CD4-positive, alpha-beta T cell treated with Interleukin-15 for 1 hour (primary cell): Measurements from ENCODE around the gene RPA4.
"Not testable (repeated sequence)": the region's sequence is repeated elsewhere in the genome, so short reads cannot be mapped to it uniquely, and the experiment has no call there.

ENCODE experiments used
- DNase-seq: peaks from one replicate; pipeline ENCODE4 v3.0.0-alpha.2; 2020

The RPA4 gene, protein sequence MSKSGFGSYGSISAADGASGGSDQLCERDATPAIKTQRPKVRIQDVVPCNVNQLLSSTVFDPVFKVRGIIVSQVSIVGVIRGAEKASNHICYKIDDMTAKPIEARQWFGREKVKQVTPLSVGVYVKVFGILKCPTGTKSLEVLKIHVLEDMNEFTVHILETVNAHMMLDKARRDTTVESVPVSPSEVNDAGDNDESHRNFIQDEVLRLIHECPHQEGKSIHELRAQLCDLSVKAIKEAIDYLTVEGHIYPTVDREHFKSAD

DNA sequence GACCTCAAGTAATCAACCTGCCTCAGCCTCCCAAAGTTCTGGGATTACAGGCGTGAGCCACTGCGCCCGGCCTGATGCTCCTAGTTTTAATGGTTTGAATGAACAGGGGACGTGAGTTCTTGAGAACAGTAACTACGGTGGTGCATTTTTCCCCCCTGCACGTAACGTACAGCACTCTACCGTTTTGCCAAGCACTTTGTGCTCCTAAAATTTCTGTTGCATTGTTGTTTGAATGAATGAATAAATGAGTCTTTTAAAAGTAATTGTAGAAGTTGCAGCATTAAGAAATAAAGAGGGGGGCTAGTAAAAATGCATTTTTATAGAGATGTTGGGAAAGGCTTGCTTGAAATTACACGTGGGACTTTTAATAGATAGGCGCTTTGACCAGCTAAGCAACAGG is at the start of gene RPA4:
TSS of gene RPA4 (plus strand) at position 301 of the 400 bp plus-strand sequence. CDS start 403 bp downstream, outside the sequence.
- no peak for DNase-seq

DNA sequence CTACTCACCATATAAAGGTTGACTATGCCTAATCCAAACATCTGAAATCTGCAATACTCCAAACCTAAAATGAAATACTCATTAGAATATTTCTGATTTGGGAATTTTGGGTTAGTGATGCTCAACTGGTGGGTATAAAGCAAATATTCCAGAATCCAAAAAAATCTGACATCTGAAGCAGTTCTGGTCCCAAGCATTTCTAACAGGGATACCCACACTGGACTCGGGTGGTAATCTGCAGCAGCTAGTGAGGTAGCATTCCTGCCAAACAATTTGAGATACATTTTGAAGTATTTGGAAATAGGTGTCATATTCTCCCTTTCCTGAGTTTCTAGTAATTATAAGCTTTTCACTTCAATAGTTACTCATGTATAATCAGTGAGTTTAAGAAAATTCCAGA is 49.6 kb upstream of the RPA4 start:
- DNase-seq: no peak

DNA sequence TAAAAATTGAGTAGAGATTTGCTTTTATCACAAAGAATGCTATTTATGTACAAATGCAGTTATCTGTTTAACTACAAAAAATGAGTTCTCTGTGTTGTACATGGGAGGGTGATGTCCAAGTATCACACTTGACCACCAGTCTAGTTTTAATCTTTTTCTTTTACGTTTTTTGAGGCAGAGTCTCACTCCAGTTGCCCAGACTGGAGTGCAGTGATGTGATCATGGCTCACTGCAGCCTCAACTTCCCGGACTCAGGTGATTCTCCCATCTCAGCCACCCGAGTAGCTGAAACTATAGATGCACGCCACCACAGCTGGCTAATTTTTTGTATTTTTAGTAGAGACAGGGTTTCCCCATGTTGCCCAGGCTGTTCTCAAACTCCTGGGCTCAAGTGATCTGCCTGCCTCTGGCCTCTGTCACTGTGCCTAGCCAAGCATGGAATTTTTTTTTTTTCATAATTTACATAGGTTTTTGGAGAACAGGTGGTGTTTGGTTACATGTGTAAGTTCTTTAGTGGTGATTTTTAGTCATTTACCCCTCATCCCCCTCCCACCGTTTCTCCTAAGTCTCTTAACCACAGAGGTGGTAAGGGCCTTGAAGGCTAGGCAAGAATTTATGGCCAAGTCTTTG is 47.9 kb upstream of the RPA4 start:
- no peak for DNase-seq

DNA sequence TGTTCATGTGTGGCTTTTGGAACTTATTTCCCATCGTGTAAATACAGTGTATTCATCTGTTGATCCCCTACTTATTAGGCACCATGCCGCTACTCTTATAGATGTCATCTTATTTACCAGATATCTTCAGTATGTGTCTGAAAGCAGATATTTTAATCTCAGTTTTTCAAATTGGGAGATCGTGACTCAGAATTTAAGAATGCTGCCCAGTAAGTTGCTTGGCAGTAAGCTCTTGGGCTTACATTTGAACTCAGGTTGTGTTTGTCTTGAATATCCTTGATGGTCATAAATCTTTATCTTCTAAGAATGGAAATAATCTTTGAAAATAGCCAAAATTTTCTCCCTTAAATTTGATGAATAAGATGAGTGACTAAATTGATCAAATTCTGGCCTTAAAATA is 45.9 kb upstream of the RPA4 start:
- DNase-seq: no peak

DNA sequence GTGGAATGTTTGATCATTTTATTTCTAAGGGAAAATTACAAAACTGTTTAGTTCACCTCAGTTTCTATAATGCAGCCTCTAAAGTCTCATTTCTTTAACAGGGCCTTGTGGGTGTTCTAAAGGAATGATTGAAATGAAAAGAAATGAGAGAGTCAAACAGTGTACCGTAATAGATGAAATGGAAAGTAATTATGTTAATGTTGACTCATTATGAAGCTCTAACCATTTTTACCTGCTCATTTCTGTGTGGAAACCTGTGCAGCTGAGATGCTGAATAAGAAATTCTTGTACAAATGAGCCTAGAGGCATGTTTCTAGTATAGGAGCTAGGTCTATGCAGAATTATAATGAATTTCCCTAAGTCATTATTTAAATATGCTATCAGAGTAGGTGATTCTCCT is 45.2 kb upstream of the RPA4 start:
- DNase-seq: no peak

DNA sequence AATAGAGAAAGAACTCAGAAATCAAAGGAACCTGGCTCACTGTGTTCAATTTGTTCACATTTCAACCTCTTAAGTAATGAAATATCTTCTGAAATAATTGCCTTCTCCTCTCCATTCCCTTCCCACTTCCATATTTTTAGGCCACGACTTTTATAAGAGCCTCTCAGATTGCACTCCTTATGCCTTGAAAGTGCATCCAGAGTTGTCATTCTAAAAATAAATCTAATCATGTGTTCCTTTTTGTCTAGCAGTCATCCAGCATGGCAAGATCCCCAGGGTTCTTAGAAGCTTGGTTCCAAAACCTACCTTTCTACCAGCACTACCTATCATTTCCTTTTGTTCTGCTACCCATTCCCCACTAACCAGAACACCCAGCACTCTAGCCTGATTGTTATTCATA is 42.4 kb upstream of the RPA4 start:
- DNase-seq: no peak

DNA sequence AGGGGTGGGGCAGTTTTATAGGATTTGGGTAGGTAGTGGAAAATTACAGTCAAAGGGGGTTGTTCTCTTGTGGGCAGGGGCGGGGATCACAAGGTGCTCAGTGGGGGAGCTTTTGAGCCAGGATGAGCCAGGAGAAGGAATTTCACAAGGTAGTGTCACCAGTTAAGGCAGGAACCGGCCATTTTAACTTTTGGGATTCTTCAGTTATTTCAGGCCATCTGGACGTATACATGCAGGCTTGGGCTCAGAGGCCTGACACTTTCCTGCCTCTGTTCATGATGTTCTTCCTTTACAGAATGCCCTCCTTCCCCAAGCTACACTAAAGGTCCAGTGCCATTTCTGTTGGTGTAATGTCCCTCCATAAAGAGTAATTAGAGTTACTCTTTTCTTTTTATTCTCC is 41.8 kb upstream of the RPA4 start:
- not testable (repeated sequence) for DNase-seq

DNA sequence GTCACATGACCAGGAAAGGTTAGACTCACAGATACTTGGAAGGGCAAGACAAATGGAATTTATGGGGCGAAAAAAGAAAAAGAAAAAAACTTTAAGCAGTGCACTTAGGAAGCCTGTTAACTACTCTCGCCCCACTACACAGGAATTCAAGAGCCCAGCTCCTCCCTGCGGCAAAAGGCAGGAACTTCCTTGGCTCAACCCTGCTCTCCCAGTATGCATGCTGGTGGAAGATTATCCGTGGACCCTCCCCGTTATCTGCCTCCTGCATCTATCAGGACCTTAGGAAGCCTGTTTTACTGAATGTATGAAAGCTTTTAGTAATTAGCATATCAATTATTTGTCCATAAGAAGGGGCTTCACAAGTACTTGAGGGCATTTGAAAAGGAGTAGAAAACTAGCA is 40.1 kb upstream of the RPA4 start:
- no peak for DNase-seq

DNA sequence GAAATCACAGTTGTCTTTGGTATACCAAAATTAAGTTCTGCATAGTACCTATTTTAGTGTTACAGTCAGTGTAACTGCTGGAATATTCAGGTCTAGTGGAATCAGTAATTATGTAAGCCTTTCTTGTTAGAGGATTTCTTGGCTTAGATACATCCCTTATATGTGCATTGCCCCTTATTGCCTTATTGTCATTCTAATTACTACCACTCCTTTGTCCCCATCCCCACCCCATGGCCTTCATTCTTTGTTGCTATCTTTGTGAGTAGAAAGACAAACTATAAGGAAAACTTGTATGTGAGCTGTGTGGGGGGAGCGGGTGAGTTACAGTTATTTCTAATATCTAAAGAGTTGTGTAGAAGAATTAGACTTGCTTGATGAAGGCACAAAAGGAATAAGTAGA is 36.9 kb upstream of the RPA4 start:
- DNase-seq: no peak

DNA sequence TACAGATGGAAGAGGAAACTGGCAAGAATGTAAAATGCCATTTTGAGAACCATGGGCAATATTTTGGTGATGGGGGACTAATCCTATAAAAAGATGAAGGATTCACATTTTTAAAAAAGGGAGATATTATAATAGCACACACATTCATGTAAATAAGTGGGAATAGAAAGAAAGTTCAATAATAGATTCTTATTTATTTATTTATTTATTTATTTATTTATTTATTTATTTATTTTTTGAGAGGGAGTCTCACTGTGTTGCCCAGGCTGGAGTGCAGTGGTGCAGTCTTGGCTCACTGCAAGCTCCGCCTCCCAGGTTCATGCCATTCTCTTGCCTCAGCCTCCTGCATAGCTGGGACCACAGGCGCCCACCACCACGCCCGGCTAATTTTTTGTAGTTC is 24.3 kb upstream of the RPA4 start:
- not testable (repeated sequence) for DNase-seq

DNA sequence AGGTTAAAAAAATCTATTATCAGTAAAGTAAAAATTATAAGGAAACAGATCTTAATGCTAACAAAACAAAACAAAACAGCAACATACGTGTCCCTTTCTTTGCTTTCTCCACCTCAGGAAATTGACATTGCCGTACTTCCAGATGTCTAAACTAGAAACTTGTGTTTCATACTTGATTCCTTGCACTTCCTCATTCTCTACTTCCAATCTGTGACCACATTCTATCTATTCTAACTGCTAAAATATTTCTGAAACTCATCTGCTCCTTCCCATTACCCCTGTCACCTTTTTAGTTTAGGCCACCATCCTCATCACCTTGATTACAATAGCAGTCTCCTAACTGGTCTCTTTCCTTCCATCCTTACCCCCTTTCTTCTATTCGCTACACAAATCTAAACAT is 22.5 kb upstream of the RPA4 start:
- no peak for DNase-seq

DNA sequence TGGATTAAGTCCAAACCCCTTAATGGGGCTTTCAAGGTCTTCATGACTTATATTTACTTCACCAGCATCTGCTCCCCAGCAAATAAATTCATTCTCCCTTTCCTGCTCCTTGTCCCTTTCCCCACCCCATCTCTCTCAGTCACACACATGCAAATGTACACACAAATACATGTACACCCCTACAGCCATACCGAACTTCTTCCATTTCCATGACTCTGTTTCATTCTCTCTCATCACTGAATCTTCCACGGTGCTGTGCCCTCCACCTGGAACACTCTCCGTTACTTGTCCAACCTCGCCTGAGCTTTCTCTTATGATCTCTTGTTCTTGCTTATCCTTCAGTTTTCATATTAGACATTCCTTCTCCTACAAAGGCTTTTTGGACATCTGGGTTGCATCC is 22.0 kb upstream of the RPA4 start:
- DNase-seq: no peak

DNA sequence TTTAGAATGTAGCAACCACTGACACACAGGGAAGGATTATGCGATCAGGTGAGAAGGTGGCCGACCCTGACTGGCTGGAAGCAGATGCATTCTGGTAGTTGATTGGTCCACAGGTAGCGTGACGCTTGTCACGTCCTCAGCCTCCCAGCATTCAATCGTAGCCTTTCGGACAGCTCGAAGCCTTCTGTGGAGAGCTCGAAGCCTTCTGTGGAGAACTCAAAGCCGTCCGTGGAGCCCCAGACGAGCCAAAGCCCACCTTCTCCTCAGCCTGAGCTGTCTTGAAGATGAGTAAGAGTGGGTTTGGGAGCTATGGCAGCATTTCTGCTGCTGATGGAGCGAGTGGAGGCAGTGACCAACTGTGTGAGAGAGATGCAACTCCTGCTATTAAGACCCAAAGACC is 319 bp downstream of the RPA4 start:
- DNase-seq: no peak

DNA sequence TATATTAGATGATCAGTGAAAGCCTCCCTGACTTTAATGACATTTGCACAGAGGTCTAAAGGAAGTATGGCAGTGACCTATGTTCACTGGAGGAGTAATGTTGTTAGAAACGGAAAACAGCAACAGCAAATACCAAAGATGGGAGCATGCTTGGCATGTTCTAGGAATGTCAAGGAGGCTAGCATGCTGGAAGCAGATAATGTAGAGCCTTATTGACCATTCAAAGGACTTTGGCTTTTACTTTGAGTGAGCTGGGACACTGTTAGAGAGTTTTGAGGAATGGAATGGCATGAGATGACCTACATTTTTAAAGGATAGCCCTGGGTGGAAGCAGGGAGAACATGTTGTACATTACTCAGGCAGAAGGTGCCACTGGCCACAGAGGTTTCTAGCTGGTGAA is 6.0 kb downstream of the RPA4 start:
- DNase-seq: no peak

DNA sequence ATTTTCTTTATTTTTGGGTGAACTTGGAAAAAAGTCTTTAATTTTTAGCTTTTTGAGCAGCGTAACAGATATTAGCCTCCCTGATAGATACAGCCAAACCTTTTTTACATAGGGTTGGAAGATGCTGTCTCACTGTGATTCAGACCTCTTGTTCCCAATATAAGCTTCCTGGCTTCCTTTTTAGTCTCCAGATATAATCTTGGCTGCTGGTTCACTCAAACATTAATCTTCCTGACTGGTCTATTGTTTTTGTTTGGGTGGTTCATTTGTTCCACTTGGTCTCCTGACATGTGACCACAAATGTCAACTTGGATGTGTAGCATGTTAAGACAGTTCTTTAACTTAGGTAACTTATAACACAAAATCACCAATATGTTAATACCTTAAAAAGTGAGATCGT is 23.0 kb downstream of the RPA4 start:
- DNase-seq: no peak

DNA sequence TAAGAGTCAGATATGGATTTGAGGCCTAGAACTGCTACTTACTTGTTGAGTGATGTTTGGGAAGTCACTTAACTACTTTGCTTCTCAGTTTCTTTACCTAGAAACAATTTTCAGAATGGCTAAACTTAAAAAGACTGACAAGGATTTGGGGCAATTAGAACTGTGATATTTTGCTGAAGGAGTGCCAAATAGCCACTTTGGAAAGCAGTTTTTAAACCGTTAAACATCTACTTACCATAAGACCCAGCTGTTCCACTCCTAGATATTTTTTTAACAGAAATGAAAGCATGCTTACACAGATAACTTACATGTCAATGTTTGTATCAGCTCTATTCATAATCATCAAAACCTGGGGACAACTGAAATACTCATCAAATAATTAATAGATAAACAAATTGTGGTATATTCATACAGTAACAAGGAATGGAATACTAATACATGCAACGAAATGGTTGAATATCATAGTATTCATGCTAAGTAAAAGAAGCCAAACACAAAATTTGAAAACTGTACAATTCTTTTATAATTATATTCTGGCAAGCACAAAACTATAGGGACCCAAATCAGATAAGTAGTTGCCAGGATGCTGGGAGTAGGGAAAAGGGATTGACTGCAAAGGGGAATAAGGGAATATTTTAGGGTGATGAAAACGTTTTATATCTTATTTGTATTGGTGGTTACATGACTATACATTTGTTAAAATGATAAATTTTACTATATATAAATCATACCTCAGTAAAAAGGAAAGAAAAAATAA is 24.0 kb downstream of the RPA4 start:
- DNase-seq: no peak

DNA sequence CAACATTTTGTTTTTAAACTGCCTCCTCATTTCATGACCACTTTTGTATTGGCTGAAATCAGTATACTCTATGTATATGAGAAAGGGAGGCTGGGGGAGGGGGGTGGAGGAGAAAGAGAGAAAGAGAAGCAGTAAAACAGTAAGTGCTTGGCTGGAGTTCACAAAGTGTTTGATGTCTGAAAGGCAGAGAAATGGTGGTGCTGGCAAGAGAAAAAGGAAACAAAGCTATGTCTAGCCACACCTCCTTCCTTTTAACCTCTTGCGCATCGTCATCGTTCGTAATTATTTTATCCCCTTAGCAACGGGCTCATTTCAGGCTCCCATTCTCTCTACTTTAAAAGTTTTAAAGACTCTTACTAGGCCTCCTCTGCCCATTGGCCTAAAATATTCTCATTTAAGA is 25.6 kb downstream of the RPA4 start:
- DNase-seq: no peak

DNA sequence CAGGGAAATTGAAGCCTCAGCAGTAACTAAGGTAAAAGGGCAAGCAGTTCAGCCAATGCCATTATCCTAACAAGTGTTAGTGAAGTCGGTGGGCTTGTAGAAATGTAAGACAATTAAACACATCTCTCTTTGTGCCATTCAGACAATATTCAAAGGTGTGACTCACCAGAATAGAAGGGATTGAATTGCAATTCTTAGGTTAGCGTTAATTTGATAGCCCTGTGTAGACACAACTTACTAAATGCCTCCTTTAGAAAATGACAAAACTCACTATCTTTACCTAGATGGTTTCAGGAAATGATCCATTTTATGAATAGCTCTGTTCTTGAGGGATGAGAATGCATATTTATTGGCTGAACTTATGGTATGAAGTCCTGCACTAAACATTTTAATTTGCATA is 35.2 kb downstream of the RPA4 start:
- DNase-seq: no peak

DNA sequence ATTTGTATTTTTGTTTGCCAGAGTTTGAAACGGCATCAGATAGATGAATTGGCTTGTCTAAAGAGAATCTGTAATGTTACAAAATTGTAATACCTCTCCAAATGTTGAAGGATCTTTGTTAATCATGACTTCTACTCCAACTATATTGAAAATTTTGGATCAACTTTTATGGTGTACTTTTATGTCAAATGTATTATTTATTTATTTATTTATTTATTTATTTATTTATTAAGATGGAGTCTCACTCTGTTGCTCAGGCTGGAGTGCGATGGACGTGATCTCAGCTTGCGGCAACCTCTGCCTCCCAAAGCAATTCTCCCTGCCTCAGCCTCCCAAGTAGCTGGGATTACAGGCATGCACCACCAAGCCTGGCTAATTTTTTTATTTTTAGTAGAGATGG is 36.0 kb downstream of the RPA4 start:
- DNase-seq: no peak

DNA sequence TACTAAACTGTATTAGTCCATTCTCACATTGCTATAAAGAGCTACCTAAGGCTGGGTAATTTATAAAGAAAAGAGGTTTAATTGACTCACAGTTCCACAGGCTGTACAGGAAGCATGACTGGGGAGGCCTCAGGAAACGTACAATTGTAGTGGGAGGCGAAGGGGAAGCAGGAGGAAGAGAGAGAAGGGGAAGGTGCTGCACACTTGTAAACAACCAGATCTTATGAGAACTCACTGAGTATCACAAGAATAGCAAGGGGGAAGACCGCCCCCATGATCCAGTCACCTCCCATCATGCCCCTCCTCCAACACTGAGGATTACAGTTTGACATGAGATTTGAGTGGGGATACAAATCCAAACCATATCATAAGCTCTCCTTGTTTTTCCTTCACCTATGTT is 40.9 kb downstream of the RPA4 start:
- DNase-seq: no peak

DNA sequence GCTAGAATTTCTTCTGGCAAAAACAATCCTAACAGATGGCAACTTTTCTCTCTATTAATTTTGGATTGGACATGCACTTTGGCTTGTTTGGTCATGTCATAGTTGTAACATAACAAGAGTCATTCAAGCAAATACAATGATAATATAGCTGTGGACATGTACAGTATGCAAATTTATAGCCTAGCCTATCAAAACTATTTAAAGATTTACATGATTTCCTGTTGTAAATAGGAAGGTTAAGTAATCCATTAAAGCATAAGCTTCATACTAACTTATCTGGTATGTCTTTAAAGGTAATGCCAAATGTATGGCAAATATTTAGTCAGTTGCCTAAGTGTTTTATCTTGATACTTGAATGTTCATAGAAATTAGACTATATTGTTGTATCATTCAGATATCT is 45.3 kb downstream of the RPA4 start:
- DNase-seq: no peak
